Activated T-helper 1 cell treated with Interleukin-2 at 50 U/mL for 16 hours (primary cell): ENCODE data around the gene SPRING1.

Experiments
- DNase-seq: peaks from one replicate; pipeline ENCODE4 v3.0.0-alpha.2; 2020; ENCODE audit warnings: low read depth

Gene SPRING1

DNA sequence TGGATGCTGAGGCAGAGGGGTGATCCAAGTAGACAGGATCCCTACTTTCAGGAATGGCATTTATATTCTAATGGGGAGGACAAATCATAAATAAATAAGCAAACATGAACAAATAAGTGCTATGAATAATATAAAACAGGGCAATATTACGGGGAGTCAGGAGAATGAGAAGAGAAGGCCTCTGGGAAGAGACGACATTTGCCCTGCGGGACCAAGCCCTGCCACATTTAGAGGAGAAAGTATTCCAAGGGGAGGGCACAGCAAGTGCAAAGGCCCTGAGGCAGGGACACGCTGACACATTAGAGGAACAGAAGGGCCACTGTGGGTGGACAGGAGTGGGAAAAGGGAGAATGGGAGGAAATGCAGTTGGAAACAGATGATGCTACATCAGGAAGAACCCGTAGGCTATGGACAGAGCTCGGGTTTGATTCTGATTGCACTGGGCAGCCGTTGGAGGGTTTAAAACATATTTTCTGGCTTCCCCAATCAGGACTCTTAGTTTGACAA is 1.6 kb upstream of the SPRING1 start:
- DNase-seq: no peak

DNA sequence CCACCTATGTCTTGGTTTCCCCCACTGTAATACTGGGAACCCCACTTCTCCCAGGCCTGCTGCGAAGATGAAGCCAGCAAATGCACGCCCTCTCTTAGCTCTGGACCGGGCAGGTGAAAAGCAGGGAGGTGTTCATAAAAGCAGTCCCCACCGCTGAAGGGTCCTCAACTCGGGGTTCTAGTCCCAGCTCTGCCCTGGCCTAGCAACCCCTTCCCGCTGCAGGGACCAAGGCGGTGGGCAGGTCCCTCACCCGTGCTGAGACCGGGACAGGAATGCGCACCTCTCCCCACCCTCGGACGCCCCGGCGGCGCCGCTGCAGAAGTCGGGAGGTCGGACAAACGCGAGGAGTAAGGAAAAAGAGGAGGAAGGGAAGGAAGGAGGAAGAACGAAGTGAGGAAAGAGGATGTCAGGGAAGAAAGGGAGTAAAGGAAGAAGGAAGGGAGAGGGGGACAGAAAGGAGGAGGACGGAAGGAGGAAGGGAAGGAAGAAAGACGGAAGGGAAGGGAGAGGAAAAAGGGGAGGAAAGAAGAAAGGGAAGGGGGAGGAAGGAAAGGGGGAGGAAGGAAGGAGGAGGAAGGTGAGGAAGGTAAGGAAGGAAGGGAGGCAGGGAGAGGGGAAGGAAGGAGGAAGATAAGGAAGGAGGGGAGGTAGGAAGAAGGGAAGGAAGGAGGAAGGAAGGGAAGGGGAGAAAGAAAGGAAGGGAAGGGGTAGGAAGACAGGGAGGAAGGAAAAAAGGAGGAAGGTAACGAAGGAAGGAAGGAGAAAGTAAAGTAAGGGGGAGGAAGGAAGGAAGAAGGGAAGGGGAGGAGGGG is 701 bp downstream of the SPRING1 start:
- no peak for DNase-seq

DNA sequence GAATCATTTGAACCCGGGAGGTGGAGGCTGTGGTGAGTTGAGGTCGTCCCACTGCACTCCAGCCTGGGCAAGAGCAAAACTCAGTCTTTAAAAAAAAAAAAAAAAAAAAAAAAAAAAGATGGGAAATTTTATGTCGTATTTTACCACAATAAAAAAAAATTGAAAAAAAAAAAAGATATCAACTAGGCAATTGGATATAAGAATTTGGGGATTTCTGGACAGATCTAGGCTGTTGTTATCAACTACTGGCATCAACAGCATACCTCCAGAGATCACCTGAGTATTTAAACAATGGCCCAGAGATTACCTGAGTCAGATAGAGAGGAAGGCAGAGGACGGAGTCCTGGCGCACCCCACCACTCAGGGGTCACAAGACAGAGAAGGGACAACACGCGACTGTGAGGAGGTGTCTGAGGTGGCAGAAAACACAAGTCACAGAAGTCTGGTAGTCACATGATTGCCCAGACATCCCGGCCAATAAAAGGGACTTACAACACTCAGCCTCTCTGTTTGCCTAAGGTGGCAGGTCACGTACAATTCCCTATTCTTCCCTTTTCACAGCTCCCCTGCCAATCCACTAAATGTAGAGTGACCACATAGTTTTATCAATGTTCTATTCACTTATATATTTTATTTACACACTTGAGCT is 1.8 kb downstream of the SPRING1 start:
- DNase-seq: no peak

DNA sequence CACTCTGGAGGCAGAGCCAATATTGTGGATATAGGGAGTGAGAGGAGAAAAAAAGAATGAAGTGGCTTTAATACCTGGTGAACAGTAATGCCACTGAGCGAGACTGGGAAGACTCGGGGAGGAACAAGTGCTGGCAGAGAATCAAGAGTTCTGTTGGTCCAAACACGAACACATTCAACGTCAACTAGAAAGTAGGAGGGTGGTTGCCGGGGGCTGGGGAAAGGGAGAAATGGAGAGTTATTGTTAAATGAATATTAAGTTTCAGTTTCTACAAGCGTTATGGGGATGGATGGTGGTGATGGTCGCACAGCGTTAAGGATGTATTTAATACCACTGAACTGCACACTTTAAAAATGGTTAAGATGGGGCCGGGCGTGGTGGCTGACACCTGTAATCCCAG is 2.8 kb downstream of the SPRING1 start:
- DNase-seq: no peak

DNA sequence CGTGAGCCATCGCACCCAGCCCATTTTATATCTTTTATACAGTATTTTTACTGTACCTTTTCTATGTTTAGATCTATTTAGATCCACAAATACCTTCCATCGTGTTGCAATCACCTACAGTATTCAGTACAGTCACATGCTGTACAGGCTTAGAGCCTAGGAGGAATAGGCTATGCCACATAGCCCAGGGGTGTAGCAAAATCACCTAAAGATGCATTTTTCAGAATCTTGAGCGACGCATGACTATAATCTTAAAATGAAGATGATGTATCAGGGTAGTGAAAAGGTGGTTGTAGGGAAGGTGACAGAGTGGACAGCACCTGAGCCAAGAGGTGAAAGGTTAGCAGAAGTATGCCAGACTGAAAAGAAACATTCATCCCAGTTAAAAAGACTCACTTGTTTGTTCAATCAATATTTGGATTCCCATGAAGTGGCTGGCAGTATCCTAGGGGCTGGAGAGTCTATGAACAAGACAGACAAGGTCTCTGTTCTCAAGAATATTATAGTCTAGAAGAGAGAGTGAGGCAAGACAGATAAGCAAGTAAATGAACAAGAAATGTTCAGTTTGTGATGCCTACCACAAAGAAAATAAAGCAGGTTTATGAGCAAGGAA is 3.6 kb downstream of the SPRING1 start:
- DNase-seq: no peak

DNA sequence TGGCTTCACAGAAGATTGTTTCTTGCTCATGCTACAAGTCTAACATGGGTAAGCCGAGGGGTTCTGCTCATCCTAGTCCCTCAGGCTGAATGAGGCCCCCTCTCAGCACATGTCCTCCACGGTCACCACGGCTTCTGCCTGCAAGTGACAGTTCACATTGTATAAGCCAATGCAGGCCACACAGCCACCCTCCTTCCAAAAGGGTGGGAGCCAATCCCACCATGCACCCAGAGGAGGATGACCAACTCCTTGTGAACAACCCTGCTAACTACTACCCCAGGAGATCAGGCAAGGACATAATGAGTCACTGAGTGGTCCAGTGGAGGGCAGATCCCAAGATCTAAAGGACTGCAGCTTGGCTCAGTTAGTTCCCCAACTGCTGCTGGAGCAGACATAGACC is 6.1 kb downstream of the SPRING1 start:
- DNase-seq: no peak

DNA sequence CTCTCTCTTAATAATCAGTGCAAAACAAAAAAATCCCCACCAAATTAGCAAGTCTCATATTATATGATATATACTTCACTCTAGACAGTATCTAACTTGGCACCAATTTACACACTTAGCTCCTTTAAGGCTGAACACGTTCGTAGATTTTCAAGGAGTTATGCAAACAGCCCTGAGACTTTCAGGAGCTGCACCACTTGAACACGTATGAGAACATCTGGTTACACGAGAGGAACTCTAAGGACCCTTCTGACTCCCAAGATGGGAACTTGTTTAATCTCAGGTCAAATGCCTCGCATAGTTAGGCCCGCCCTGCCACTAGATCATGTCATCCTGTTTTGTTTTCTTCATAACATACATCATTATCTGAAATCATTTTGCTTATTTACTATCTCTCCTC is 10.0 kb downstream of the SPRING1 start:
- DNase-seq: no peak

DNA sequence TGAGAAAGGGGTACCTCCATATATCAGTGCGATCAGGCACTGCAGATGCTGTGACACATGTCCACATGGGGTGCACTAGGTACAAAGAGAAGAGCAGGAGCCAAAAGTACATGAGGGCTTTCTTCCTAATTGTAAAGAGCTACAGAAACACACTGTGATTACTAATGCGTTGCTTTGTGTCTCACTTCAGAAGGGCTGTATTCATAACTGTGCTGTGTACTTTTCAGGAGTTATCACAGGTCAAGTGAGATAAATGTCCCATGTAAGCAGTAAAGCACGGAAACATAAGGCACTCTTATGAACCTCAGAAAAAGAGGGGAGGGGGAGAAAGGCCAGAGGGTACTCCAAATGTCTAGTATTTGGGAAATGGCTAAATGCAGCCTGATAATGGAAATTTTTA is 10.6 kb downstream of the SPRING1 start:
- DNase-seq: no peak

DNA sequence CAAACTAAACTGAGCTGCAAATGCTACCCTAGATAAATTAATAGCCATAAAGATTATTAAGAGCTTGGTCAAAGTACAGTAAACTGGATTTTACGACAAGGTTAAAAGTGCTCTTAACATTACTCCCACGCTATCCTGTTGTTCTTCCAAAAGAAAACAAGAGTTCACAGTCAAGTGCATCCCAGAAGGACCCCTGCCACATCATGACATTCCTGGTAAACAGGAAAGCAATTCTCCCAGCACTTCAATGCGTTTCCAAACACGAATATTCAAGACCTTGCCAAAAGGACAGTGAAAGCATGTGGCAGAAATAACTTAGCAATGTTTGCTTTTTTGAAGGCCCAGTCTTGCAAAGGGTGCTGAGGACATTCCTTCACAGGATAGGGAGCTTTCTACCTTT is 11.2 kb downstream of the SPRING1 start:
- no peak for DNase-seq

DNA sequence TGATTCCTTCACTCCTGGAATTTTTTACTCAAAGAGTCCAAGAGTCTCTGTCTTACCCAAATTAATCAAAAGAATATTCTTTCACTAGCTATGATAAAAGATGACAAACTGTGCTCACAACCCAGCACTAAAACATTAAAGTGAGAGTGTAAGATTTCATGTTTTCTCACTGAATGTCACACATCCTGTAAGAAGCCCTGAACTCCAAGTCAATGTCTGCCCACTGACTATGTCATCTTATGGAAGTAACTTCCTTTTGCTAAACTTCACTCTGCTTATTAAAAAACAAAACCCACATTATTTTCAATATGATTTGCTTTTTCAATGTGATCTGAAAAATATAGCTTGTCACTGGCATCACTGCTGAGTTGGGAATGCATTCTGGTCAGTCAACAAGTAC is 15.6 kb downstream of the SPRING1 start:
- DNase-seq: no peak

DNA sequence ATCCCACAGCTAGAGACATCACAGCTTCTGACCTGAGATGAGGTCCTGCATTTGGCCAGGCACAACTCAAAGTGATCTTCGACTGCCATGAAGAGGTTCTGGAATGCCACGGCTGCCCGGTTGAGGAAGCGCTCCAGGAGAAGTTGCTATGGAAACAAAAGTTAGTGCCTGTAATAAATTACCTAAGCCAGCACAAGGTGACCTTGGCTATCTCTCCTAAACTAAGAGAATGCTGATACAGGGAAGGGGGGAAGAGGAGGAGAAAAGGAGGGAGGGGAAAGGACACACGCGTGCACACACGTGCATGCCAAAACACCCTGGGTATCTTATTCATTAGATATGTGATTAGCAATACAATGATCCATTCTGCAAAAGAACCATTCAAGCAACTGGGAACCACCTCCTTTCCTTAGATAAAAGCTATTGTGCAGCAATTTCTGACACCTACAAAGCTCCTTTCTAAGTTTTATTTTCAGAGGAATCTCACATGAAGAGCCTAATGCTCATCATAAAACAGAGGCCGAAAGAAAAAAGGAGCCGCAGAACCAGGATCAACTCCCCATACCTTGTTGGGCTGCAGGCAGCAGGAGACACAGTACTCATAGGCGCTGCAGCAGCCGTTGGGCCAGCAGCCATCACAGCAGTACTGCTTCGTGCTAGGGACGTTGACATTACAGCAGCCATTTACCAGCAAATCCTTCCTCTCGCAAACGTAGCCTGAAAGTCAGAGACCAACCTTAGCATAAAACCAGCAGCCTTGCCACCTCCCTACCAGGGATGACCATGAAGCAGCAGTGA is 17.9 kb downstream of the SPRING1 start:
- DNase-seq: no peak

DNA sequence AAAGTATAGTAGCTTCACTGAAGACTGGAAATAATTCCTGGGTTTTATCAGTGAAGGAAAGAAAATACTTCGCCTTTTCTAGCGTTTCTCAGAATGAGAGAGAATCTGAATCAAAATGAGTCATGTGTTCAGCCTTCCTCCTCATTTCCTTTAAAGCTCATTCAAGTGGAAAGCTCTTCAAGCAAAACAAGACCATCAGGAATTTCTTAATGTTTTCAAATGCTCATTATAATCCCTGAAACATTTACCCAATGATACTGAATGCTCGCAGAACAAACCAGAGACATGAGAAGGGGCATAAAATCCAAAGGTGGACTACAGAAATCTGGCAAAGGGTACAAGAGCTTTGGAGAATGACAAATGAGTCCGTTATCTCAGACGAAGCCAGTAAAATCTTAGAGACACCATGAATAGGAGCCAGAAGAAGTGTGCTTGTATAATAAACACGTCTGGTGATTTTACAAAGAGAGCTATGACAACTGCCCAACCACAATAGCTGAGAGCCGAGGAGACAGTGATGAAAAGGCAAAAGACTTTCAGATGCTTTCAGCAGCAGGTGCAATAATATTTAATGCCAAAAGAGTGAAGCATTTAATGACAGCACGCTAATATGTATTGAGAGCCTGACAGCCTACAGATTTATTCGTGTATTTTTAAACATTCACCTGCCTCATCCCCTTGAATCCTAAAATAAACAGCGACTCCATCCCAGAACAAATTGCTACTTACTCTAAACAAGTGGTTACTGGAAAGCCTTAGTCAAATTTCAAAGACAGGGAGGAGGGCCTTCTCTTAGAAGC is 19.0 kb downstream of the SPRING1 start:
- DNase-seq: no peak

DNA sequence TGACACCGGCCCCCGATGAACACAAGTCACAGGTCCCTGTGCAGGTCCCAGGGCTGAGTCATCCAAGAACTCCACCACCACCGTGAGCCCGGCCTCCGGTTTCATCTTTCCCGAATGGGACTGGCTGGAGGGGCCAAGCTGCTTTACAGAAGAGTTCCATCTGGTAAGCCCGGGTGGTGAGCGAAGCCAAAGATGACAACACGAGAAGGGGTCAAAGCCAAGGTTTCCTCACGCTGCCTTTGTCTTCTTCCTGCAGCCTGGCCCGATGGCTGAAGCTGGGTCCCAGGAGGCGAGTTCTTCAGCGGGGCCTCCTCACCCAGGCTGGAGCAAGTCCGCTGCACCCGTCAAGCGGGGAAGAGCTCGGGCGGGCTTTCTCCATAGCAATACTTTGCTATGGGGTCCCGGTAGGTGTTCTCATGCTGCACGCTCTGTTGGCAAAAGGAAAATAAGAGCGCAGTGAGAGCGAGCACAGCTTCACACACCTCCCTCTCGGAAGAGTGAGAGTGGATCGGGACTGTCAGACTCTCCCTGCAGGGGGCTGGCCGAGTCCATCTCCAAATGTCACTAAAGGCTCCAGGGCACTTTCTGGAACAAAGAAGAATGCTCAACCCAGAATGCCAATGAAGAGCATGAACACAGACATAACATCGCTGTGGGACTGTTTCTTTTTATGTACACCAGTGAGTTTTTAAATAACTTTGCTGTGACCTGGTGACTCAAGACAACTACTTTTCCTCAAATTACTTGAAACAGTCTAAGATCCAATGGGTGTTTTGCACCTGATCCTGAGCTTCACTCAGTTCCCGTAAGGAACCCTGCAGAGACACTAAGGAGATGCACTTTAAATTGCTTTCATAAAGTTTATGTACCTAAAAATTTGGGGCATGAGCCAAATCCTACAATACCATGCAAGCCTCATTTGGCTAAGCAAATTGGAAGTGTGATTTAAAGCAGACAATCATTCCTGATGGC is 20.1 kb downstream of the SPRING1 start:
- DNase-seq: no peak

DNA sequence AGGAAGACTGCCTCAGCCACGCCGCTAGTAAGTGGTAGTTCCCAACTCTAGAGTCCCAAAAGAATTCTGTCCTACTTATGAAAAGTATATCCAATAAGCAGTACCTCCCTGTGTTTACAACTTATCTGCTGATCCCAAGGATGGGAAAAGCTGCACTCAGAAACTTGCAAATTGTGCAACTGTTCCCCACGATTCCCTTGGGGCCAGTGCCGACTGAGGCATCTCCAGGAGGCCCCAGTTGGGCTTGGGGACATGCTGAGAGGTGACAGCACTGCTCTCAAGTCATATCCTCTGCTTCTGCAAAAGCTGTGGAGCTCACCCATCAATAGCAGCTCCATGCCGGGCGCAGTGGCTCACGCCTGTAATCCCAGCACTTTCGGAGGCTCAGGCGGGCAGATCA is 23.7 kb downstream of the SPRING1 start:
- DNase-seq: no peak

DNA sequence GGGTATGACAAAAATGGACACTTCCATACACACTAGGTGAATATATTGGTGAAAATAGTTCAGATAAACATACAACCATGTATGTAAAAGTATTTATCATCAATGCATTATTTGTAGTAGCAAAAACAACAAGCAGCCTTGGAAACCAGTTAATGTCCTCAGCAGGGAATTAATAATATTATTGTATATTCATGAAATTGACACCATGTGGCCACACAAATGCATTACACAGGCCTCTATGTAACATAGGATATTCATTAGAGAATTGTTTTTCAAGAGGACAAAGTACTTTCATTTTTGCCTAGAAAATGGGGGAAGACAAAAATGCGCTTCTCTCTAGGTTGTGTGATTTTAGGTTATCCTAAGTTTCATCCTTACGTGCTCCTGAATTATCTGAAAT is 24.3 kb downstream of the SPRING1 start:
- DNase-seq: no peak

DNA sequence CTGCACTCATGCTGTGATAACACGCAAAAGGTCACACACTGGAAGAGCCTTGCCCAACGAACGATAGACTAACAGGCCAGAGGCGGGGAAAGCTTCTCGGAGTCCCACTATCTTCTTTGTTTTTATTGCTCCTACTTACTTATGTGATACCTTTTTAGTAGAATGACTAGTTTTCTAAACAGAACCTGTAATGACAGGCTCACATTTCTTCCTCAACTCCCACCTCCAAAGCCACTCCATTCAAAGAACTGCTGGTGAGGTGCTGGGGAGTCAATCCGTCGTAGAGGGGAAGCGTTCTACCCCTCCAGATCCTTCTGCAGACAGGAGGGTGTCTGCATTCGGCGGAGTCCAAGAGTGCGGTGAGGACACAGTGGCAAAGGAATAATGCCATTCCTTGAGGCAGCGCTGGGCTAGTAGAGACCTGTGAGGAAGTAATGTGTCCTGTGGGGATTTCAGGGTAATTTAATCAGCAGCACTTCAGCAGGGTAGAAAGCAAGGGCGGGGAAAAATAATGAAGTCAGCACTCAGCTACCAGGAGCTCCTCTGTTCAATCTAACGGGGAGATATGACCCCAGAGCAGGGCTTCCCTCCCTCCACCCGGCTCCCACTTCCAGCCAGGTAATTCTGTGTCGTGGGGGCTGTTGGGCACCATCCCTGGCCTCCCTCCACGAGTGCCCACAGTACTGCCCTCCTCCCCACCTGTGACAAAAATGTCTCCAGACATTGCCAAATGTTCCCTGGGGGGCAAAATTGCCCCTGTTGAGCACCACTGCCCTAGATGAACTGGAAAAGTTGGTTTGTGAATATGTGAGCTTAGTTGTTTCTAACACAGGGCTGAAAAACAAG is 25.2 kb downstream of the SPRING1 start:
- DNase-seq: no peak

DNA sequence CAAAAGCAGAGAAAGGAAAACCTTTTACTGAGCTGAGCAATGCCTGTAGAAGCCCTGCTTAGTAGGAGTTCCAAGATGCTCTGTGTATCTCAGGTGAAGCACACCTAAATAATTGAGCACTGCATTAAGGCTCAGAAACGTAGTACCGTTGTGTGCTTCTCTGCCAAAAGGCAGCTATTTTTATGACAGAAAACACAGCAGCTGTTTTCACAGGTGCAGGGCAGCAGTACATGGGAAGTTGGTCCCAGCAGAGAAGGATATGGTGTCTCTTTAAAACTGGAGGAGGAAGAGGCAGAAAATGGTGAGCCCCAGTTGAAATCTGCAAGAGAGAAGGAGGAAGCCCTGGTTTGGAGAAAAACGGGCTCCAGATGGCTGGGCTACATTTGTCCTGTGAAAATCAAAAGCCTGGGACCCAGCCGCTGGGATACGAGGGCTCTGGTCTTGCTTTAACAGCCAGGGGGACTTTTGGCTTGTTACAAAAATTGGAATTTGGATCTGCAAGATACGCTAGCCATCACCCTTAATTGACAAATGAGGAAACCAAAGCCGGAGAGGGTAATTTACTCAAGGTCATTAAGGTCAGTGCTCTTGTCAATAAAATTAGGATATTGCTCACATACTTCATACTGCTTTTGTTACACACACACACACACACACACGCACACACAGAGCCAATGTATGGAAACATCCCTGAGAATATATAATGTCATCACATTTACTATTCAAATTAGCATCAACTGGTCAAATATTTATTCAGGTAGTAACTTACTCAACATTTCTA is 27.3 kb downstream of the SPRING1 start:
- DNase-seq: no peak

DNA sequence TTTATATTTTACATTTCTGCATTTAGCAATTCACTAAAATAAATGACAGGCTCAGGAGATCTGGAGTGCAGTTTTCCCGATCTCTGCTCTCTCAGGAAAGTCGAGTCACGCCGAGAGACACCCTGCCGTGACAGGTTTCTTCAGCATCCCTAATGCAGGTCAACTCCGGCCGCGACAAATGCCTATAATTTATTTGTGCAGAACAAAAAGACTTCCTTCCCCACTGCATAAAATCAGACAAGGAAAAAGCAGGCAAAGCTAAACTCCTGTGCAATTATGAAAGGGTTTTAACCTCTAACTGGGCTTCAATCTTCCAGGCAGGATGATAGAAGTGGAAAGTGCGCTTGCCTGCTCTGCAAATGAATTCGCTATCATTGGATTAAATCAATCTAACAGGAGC is 28.1 kb downstream of the SPRING1 start:
- no peak for DNase-seq
